HL-60 (cell line): Measurements from ENCODE around the gene TUBGCP2.
"Not testable (repeated sequence)": the region's sequence is repeated elsewhere in the genome, so short reads cannot be mapped to it uniquely, and the experiment has no call there.

ENCODE experiments used
- DNase-seq, 2 experiments: peaks; one replicate each; pipeline ENCODE4 v3.0.0-alpha.2; 2010 to 2020; ENCODE audit warnings: low read depth in 1 of 2, low spot score in 1 of 2
- H3K27ac ChIP-seq: fragments of 250-450 bp; sonication (Bioruptor Pico); replicated peaks from 2 replicates; pipeline ENCODE4 v1.5.1; 2020; ENCODE audit warnings: mild to moderate bottlenecking, moderate library complexity
- H3K27me3 ChIP-seq: fragments of 250-450 bp; sonication (Bioruptor Pico); 2 replicates; pipeline ENCODE4 v1.5.1; 2021; ENCODE audit warnings: mild to moderate bottlenecking, moderate library complexity; ENCODE audit not compliant: insufficient read depth, poor library complexity, severe bottlenecking
- H3K4me3 ChIP-seq: replicated peaks from 2 replicates; pipeline ENCODE4 v1.5.1; 2011; ENCODE audit warnings: mild to moderate bottlenecking, control low read depth, low read length; ENCODE audit not compliant: insufficient read depth
- CTCF ChIP-seq: IDR thresholded peaks from one replicate; pipeline ENCODE4 v1.5.1; 2011; ENCODE audit warnings: low read length, control low read depth, inconsistent platforms; ENCODE audit not compliant: insufficient read depth
- GABPA ChIP-seq: IDR thresholded peaks from 2 replicates; pipeline ENCODE4 v1.6.1; 2012; ENCODE audit warnings: low read depth
- POLR2AphosphoS5 ChIP-seq: IDR thresholded peaks from 2 replicates; pipeline ENCODE4 v1.6.1; 2012; ENCODE audit warnings: low read depth
- REST ChIP-seq: IDR thresholded peaks from 2 replicates; pipeline ENCODE4 v1.6.1; 2012; ENCODE audit warnings: low read depth; ENCODE audit not compliant: insufficient replicate concordance
- SPI1 ChIP-seq: IDR thresholded peaks from 2 replicates; pipeline ENCODE4 v1.6.1; 2012; ENCODE audit warnings: low read depth, mild to moderate bottlenecking, borderline replicate concordance

TUBGCP2 gene

GRCh38 chr10:133267829-133268228 is 40.8 kb downstream of the TUBGCP2 start:
- TF ChIP-seq POLR2AphosphoS5, result no peak

GRCh38 chr10:133267293-133267692 is 41.4 kb downstream of the TUBGCP2 start:
- no peak for TF ChIP-seq GABPA
- Histone ChIP-seq H3K27ac (no peak overlapping the region), H3K27me3 (no peaks in the 10 kb centered on the region), H3K4me3 (no peak overlapping the region)
- DNase-seq, result no peak

More at GRCh38 chr10:133267829-133268228, 40.8 kb downstream of the TUBGCP2 start:
- no peaks in the 10 kb centered on the region for H3K27me3 ChIP-seq
- H3K27ac ChIP-seq, result no peak overlapping the region
- H3K4me3 ChIP-seq, result no peak overlapping the region
- DNase-seq, result no peak

- DNase-seq, result no peak
- TF ChIP-seq SPI1 (no peak), CTCF (no peak)
- Histone ChIP-seq H3K27ac (no peak overlapping the region), H3K27me3 (no peaks in the 10 kb centered on the region), H3K4me3 (no peak overlapping the region)
These were observed 42.4 kb downstream of the TUBGCP2 start for GRCh38 chr10:133266056-133266795.

GRCh38 chr10:133265052-133265451 is 43.6 kb downstream of the TUBGCP2 start:
- H3K27ac ChIP-seq, H3K27me3 ChIP-seq, H3K4me3 ChIP-seq, DNase-seq: not testable (repeated sequence)

- H3K4me3 ChIP-seq, result no peak overlapping the region
- DNase-seq, result peak; percentile 29 to 56
- TF ChIP-seq POLR2AphosphoS5, result no peak
- TF ChIP-seq CTCF, result no peak
- no peaks in the 10 kb centered on the region for H3K27me3 ChIP-seq
- H3K27ac ChIP-seq, result 0 out of 2 replicates have a peak overlapping the region, but pooled peaks have one; percentile 9
These were observed 44.2 kb downstream of the TUBGCP2 start for GRCh38 chr10:133264461-133264860.

- H3K27ac ChIP-seq, result no peak overlapping the region
- DNase-seq, result no peak
- H3K27me3 ChIP-seq, result no peaks in the 10 kb centered on the region
- H3K4me3 ChIP-seq, result no peak overlapping the region
- TF ChIP-seq POLR2AphosphoS5 (no peak), REST (no peak), CTCF (no peak), SPI1 (no peak), GABPA (no peak)
These were observed 45.0 kb downstream of the TUBGCP2 start for GRCh38 chr10:133263674-133264073.
